ENCODE measurements around the gene SMPDL3A. TPM values are rescaled to one million over a fixed set of nuclear protein-coding genes. Genes with fewer than 3 reads are reported as not detected.

The SMPDL3A gene
- total RNA-seq, 1 donor from 2014 or later, result 8.4 TPM

Other genes starting within 250 kb of the SMPDL3A start
- gene PKIB, start 178.9 kb upstream of the SMPDL3A start, total RNA-seq, result 3.6 and 29.3 TPM in 2 replicates
- gene FABP7, start 9.5 kb upstream of the SMPDL3A start, total RNA-seq, result not detected in 2 replicates
- under 0.01 TPM in 1 of 2 replicates, not detected in the other for gene CLVS2, start 207.0 kb downstream of the SMPDL3A start, total RNA-seq